ENCODE results near the gene SULT1C2. TPM values are rescaled to one million over a fixed set of nuclear protein-coding genes. Genes with fewer than 3 reads are reported as not detected.

Gene SULT1C2
- polyA plus RNA-seq, 1 experiment = 0.04 TPM

DNA sequence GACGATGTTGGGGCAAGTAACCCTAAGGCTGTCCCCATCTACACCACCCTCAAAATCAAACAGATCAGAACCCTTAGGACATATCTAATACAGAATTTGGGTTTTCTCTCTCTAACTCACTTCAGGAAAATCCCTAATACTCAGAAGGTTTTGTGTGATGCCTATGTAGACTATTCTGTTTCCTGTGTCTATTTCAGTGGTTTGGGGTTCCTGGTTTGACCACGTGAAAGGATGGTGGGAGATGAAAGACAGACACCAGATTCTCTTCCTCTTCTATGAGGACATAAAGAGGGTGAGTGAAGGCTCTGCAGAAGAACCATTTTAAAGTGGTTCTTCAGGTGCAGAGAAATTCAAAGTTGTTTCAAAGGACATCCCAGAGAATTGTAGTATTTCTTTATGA, 16.3 kb downstream of the SULT1C2 start:
- H3K9me3 ChIP-seq (ENCODE audit: control insufficient read depth, insufficient read depth, low read length) = no peaks in the 10 kb centered on the region
- CTCF ChIA-PET = no interaction called here
- peaks cover 5% of the 10 kb centered on the region for H3K27me3 ChIP-seq (ENCODE audit: control insufficient read depth, insufficient read depth, low read length)
- no peak overlapping the region for H3K4me3 ChIP-seq (ENCODE audit: low read depth, low read length)
- no peak for DNase-seq (ENCODE audit: low read depth, low spot score)
- H3K27ac ChIP-seq (ENCODE audit: low read depth, low read length) = no peak overlapping the region
- TF ChIP-seq, protein P1, sequence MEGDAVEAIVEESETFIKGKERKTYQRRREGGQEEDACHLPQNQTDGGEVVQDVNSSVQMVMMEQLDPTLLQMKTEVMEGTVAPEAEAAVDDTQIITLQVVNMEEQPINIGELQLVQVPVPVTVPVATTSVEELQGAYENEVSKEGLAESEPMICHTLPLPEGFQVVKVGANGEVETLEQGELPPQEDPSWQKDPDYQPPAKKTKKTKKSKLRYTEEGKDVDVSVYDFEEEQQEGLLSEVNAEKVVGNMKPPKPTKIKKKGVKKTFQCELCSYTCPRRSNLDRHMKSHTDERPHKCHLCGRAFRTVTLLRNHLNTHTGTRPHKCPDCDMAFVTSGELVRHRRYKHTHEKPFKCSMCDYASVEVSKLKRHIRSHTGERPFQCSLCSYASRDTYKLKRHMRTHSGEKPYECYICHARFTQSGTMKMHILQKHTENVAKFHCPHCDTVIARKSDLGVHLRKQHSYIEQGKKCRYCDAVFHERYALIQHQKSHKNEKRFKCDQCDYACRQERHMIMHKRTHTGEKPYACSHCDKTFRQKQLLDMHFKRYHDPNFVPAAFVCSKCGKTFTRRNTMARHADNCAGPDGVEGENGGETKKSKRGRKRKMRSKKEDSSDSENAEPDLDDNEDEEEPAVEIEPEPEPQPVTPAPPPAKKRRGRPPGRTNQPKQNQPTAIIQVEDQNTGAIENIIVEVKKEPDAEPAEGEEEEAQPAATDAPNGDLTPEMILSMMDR (IDR thresholded peaks at IDR 0.05; ENCODE audit: low read depth, low read length) = no peak
- POLR2A ChIA-PET = no interaction called here

DNA sequence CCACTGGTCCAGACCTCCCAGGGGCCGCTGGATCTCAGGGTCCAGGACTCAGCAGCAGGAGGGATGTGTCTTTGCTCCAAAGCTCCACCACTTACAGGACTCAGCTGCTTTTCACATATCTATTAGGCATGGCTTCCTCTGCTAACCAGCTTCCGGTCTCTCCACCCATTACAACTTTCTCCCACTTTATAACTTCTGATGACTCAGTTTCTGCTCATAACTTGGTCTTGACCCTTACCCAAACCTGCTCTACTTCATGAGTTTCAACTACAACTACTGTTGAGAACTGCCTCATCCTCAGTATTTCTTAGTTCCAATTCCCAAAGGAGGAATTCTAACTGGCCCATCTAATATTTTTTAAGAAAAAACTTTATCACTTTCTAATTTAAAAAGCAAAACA, 17.2 kb downstream of the SULT1C2 start:
- DNase-seq (ENCODE audit: low read depth, low spot score) = no peak
- POLR2A ChIA-PET = no interaction called here
- H3K27me3 ChIP-seq (ENCODE audit: control insufficient read depth, insufficient read depth, low read length) = peaks cover 5% of the 10 kb centered on the region
- H3K27ac ChIP-seq (ENCODE audit: low read depth, low read length) = no peak overlapping the region
- TF ChIP-seq, protein P1 (IDR thresholded peaks at IDR 0.05; ENCODE audit: low read depth, low read length) = no peak
- no peaks in the 10 kb centered on the region for H3K9me3 ChIP-seq (ENCODE audit: control insufficient read depth, insufficient read depth, low read length)
- CTCF ChIA-PET = no interaction called here
- no peak overlapping the region for H3K4me3 ChIP-seq (ENCODE audit: low read depth, low read length)

DNA sequence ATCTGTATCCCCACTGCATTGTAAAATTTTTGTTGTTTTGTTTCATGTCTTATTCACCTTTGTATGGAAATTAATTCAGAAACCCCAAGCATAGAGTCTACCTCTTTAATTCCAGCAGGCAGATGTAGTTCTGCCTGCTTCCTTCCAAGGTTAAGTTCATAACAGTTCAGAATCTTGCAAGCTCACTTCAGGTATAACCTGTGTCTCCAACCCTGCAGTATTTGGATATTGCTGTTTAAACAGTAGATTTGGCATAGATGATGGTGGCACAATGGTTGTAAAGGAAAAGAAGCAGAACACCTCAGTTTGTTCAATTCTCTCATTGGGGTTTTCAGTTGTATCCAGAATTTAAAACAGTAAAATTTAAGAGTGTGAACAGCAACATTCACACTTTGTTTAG, 21.2 kb downstream of the SULT1C2 start:
- no peaks in the 10 kb centered on the region; the same call in 1 of the 2 replicates for H3K9me3 ChIP-seq (ENCODE audit: control insufficient read depth, insufficient read depth, low read length)
- ChIA-PET POLR2A (no interaction called here), CTCF (no interaction called here)
- DNase-seq (ENCODE audit: low read depth, low spot score) = no peak
- TF ChIP-seq, protein P1 (IDR thresholded peaks at IDR 0.05; ENCODE audit: low read depth, low read length) = no peak
- no peak overlapping the region for H3K27ac ChIP-seq (ENCODE audit: low read depth, low read length)
- H3K27me3 ChIP-seq (ENCODE audit: control insufficient read depth, insufficient read depth, low read length) = peaks cover 3% of the 10 kb centered on the region
- H3K4me3 ChIP-seq (ENCODE audit: low read depth, low read length) = no peak overlapping the region

DNA sequence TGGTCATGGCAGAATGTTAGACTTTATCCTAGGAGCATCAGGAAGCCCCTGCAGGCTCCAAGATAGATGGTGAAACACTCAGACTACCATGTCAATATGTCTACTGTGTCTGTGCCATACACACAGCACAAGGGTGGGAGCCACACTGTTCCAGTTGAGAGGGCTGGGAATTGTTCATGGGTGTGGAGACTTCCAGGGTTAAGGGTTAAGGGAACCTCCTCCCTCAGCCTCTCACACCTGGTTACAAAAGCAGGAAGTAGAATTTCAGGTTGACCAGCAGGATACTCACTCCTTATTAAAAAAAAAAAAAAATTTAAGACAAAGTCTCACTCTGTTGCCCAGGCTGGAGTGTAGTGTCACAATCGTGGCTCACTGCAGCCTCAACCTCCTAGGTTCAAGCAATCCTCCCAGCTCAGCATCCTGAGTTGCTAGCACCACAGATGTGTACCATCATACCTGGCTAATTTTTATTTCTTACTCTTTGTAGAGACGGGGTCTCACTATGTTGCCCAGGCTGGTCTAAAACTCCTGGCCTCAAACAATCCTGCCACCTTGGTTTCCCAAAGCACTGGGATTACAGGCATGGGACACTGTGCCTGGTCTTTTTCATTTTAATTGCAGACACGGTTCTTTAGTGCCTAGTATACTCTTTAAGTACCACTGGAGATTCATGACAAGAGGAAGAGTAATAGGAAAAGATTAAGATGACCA, 26.0 kb downstream of the SULT1C2 start:
- CTCF ChIA-PET = no interaction called here
- TF ChIP-seq, protein P1 (IDR thresholded peaks at IDR 0.05; ENCODE audit: low read depth, low read length) = no peak

DNA sequence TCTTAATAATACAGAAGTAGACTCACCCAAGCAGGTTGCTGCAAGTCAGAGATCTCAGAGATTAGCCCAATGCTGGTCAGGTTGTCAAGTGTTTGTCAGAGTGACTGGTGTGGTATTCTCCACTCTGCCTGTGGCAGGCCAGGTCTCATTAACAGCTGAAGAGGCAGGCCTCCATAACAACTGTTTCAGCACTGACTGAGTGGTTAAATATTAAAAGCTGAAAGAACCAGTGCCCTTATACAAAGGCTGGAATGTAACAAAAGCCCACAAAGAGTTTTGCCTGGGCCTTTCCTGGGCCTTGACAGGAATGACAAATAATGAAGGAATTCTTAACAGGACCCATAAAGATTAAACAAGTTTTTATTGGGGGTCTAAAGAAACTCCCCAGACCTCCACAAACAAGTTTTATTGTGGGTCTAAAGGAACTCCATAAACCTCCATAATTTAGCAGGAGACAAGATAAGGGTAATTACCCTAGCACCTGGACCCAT, 26.8 kb downstream of the SULT1C2 start:
- no peak overlapping the region for H3K27ac ChIP-seq (ENCODE audit: low read depth, low read length)
- CTCF ChIA-PET = no interaction called here
- no peaks in the 10 kb centered on the region; the same call in 1 of the 2 replicates for H3K9me3 ChIP-seq (ENCODE audit: control insufficient read depth, insufficient read depth, low read length)
- TF ChIP-seq, protein P1 (IDR thresholded peaks at IDR 0.05; ENCODE audit: low read depth, low read length) = no peak
- no peaks in the 10 kb centered on the region for H3K27me3 ChIP-seq (ENCODE audit: control insufficient read depth, insufficient read depth, low read length)
- no peak for DNase-seq (ENCODE audit: low read depth, low spot score)
- POLR2A ChIA-PET = no interaction called here
- H3K4me3 ChIP-seq (ENCODE audit: low read depth, low read length) = no peak overlapping the region

More for the DNA sequence above, 26.0 kb downstream of the SULT1C2 start:
- no peak overlapping the region for H3K27ac ChIP-seq (ENCODE audit: low read depth, low read length)
- no peak overlapping the region for H3K4me3 ChIP-seq (ENCODE audit: low read depth, low read length)
- POLR2A ChIA-PET = no interaction called here
- DNase-seq (ENCODE audit: low read depth, low spot score) = no peak
- no peaks in the 10 kb centered on the region; the same call in 1 of the 2 replicates for H3K9me3 ChIP-seq (ENCODE audit: control insufficient read depth, insufficient read depth, low read length)
- H3K27me3 ChIP-seq (ENCODE audit: control insufficient read depth, insufficient read depth, low read length) = peaks cover 2% of the 10 kb centered on the region
